D341Med (cell line): ENCODE measurements around the gene PLA2G2D.
A peak's percentile ranks its signal among the peaks of the same experiment; 100 is the strongest.

Experiments used
- DNase-seq: peaks from one replicate; pipeline ENCODE4 v3.0.0; 2012; ENCODE audit warnings: low spot score

PLA2G2D gene, protein sequence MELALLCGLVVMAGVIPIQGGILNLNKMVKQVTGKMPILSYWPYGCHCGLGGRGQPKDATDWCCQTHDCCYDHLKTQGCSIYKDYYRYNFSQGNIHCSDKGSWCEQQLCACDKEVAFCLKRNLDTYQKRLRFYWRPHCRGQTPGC

DNA sequence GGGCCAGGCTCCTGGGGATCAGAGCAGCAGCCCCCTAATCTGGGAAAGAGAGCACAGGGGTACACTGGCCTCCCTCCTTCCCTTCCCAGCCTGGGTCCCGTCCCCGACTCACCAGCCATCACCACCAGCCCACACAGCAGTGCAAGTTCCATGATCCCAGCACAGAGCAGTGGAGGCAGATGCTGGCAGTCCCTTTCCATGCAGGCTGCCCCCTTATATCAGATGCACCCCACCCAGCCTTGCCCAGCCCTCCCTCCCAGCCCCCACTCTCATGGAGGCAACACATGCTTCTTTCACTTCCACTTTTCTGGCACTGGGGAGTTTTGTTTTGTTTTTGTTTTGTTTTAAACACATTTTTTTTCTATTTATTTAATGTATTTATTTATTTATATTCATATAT is at the start of gene PLA2G2D:
Gene PLA2G2D (minus strand): TSS at position 190 of the 400 bp plus-strand sequence. CDS start 38 bp downstream, at position 152.
- no peak for DNase-seq

DNA sequence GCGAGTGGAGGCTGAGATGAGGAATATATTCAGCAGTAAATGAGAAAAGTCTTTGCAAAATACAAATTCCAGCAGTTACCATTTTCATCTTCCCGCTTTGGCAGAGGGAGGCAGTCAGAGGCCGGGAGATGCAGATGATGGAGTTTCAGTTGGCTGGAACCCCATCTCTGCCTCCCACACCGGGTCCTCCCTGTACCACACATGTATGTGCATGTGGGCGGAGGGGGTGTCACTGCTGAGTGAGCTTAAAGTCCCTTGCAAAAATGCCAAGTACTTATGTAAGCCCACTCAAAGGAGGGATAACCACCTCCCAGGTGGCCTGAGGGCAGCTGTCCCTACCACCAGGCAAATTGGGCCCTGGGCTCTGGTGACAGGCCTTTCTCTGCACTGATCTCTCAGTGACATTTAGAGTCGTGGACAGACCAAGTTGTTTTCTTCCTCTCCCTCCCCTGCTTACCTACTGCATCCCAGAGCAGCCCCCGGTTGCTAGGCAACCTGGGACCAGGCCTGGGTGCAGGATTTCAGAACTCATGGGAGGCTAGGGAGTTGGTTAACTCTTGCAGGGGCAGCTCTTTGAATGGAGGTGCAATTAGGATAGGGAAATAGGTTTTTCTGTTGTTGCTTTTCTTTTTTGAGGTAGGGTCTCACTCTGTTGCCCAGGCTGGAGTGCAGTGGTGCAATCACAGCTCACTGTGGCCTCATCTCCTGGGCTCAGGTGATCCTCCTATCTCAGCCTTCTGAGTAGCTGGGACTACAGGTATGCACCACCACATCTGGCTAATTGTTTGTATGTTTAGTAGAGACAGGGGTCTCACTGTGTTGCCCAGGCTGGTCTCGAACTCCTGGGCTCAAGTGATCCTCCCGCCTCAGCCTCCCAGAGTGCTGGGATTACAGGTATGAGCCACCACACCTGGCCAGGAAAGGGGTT is 49.5 kb upstream of the PLA2G2D start:
- DNase-seq, result no peak

DNA sequence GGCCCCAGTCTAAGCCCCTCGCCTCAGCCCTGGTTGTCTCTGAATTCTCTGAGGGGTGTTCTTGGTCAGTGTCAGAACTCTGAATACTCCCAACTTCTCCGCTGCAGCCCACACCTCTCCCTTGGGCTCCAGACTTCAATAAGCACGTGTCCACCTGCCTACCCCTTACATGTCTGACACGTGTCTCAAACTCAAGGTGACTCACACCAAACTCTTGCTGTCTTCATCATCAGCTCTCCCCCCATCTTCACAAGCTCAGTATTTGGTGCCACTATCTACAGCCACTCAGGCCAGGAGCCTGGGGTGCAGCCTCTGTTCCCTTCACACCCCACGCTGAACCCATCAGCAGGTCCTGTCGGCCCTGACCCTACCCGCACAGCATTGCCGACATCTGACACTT is 47.8 kb upstream of the PLA2G2D start:
- no peak for DNase-seq

DNA sequence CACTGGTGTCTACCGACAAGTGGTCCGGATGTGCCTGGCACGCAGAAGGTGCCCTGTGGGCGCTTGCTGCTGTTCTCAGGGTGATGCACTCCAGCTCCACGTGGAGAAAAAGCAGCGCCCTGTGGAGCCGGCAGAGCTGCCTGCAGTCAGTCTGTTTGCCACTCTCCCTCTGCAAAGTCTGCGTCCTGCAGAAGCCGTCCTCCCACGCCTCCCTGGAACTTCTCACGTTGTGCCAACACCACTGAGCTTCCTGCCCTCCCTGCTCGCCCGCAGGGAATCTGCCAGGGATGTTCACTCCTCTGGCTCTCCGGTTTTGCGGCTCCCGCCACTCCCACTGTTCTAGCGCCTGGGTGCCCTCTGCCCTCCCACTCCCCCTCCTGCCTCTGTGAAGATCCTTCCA is 46.7 kb upstream of the PLA2G2D start:
- DNase-seq, result no peak

DNA sequence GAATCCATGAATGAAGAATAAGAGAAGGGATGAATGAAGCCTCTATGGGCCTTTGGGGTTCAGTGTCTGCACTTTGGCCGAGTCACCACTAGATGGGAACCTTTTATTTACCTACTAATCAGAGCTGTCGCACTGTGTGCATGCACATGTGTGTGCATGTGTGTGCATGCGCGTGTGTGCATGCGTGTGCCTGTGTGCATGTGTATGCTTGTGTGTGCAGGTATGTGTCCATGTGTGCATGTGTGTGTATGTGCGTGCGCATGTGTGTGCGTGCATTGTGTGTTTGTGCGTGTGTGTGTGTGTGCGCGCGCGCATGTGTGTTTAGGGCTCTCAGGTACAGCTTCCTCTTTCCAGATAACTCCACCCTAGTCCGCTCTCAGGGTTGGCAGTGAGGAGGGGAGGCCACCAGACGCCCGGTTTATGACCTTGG is 46.2 kb upstream of the PLA2G2D start:
- no peak for DNase-seq

DNA sequence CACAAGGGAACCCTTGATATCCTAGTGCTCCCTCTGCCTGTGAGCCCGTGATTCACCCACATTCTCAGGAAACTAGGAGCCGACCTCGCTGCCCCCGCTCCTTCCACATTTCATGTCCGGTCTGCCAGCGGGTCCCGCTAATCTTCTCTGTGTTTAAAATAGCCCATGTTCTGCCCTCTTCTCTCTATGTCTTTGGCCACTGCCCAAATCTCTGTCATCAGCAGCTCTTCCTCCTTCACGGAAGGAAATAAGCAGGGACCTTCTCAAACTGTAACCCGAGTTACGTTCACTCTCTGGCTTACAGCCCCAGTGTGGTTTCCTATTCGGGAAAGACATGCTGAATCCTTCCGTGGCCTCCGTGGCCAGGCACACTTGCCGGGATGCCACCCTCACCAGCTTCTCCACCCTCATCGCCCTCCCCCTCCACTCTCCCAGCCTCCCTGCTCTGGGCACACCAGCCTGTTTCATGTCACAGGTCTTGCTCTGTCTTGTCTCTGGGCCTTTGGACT is 45.4 kb upstream of the PLA2G2D start:
- no peak for DNase-seq

DNA sequence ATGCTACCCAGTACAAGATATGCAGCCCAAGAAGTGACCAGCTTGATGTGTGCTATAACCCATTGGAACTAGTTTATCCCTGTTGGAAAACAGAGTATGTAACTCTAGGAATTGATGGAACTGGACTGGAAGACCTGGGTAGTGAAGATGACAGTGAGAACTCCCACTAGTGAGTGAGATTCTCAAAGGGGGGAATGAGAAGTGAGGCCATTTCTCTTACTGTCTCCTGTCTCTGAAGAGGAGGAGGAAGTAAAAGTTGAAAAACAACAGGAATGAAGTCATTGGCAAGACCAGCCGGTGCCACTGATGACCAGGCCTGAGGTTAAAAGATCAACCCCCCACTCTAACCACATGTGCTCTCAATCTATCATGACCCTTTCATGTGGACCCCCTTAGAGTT is 40.7 kb upstream of the PLA2G2D start:
- no peak for DNase-seq

DNA sequence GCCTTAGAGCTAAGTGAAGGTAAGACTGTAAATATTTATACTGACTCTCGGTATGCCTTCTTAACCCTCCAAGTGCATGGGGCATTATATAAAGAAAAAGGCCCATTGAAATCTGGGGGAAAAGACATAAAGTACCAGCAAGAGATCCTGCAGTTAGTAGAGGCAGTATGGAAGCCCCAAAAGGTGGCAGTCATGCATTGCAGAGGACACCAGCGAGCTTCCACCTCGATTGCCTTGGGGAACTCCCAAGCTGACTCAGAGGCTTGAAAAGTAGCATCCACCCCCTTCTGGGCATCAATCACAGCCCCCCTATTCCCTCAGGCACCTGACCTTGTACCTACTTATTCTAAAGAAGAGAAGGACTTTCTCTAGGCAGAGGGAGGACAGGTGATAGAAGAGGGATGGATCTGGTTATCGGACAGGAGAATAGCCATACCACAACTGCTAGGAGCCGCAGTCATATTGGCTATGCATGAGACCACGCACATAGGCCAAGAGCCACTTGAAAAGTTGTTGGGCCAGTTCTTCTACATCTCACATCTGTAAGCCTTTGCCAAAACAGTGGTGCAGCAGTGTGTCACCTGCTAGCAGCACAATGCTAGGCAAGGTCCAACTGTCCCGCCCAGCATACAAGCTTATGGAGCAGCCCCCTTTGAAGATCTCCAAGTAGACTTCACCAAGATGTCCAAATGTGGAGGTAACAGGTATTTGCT is 39.2 kb upstream of the PLA2G2D start:
- no peak for DNase-seq

DNA sequence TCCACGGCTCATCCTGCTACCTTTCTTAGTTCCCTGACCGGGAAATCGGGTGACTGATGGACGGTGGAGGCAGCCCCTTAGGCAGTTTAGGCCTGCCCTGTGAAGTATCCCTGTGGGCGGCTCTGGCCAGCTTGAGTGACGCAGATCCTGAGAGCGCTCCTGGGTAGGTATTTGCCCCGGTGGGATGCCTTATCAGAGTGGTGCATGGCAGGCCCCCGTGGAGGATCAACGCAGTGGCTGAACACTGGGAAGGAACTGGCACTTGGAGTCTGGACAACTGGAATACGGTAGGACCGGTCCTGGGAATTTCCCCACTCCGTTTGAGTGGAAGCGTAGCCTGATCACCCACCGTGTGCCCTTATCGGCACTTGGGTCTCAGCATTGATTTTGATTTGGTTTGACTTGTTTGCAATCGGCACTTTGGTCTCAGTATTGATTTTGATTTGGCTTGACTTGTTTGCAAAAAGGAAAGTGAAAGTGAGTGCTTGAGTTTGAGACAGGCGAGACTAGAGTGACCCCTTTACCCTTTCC is 35.0 kb upstream of the PLA2G2D start:
- DNase-seq, result peak; percentile 1

DNA sequence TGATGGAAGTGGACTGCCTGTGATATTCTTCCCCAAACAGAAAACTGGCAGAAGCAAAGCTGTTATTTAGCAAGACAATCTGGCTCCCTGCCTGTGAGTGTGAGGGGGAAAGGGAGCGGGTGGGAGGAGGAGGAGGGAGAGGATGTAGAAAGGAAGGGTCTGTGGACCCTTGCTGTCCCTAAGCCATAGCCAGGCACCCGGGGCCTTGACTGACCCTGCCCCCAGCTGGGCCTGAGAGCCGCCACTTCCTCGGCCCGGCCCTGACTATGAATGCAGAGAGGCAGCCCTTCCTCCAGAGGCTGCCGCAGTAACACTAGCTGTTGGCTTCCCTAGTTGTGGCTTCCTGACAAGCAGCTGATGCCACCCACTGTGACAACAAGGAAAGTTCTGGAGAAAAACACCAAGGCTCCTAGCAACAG is 33.7 kb upstream of the PLA2G2D start:
- DNase-seq, result peak; percentile 15

DNA sequence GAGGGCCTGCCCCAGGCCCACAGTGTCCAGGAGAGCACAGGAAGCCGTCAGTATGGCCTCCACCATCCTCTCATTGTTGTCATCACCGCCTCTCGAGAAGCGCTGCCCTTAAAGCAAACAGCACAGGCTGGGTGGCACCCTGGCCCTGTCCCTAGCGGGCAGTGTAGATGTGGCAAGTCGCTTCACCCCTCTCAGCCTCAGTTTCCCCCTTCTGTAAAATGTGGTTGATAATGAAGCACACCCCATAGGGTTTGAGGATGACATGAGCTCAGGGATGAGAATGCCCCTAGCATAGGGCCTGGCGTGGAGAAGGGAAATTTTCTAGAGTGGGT is 33.2 kb upstream of the PLA2G2D start:
- no peak for DNase-seq

DNA sequence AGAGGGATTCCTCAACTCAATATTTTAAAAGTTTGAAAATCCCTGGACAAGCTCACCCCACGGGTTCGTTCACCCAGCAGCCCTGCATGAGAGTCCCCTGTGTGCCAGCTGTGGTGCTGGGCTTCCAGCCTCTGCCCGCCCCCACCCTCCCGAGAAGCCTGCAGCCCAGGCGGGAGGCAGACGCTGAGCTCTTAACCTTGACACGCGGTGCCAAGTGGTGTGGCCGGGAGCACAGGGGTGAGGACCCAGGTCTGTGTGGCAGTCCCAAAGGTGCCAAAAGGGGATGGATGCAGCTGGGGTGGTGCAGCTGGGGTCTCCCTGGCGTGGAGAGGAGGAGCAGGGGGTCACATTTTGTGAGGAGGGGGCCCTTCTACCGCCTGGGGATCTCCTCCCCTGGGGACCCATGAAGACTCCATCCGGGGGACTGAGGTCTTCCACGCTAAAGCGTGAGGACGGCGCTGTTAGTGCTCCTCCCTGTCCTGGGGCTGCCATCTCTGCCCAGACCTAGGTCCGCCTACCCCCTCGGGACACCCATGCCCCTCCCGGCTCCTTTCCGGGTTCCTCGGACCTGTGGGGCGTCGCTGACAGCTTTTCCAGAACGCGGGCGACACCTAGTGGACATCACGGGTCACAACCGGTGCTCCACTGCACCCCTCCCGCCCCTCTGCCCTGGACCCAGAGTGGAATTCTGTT is 32.7 kb upstream of the PLA2G2D start:
- peak; percentile 90 for DNase-seq

DNA sequence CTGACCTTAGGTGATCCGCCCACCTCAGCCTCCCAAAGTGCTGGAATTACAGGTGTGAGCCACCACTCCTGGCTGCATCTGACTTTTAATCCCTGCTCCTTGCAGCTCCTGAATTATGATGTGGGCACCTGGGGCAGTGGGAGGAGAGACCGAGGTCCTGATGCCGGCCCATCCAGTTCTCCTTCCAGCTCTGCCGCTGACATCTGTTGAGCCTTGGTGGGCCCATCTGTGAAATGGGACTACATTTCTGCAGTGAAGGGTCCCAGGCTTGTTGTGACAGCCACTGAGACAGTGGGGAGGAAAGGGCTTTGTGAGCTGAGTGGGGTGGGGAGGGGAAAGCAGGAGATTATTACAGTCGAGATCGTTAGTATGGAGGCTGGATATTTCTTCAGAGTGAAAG is 31.6 kb upstream of the PLA2G2D start:
- DNase-seq, result no peak

DNA sequence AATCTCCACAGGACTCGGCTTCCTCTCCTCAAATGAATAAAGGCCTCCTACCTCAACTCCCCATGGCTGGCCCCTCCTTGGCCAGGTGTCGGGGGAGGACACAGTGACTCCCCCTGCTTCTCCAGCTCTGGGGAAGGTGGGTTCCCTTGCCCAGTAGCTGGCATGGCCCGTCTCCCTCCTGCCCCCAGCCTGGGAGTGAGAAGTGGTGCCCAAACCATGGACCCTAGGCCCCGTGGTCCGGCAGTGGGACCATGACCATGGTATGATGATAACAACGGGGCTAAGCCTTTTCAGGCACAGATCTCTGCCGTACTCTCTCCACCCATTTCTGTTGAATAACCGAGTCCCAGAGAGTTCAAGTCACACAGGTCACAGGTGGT is 31.0 kb upstream of the PLA2G2D start:
- peak; percentile 11 for DNase-seq

DNA sequence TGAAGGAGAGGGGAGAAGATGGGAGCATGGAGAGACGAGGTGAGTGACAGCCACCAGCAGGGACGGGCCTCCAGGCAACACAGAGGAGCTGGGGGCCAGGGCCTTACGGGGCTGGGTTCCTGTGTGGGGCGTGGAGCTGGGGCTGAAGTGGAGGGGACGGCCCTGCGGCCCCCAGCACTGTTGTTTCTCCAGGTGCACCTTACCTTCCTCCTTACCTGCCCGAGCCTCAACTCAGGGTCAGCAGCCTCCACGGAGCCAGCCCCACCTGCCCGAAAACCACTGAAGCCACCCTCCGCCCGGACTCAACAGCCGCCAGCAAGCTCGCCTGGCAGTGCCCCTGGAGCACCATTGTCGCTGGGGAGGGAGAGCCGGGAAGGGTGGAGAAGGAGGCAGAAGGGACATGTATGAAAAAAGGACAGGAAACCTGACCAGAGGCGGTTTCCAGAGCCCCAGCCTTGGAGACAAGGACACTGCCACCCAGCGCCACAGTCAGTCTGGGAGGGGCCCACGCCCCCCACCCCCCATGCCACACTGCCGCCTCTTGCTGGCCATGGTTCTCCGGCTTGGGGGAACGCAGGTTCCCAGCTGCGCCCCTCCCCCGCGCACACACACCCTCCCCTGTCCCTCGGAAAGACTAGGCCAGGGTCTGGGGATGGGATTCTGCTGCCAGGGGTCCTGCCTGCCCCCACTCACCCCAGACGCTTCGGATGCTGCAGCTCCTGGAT is 30.4 kb upstream of the PLA2G2D start:
- peak; percentile 15 for DNase-seq

DNA sequence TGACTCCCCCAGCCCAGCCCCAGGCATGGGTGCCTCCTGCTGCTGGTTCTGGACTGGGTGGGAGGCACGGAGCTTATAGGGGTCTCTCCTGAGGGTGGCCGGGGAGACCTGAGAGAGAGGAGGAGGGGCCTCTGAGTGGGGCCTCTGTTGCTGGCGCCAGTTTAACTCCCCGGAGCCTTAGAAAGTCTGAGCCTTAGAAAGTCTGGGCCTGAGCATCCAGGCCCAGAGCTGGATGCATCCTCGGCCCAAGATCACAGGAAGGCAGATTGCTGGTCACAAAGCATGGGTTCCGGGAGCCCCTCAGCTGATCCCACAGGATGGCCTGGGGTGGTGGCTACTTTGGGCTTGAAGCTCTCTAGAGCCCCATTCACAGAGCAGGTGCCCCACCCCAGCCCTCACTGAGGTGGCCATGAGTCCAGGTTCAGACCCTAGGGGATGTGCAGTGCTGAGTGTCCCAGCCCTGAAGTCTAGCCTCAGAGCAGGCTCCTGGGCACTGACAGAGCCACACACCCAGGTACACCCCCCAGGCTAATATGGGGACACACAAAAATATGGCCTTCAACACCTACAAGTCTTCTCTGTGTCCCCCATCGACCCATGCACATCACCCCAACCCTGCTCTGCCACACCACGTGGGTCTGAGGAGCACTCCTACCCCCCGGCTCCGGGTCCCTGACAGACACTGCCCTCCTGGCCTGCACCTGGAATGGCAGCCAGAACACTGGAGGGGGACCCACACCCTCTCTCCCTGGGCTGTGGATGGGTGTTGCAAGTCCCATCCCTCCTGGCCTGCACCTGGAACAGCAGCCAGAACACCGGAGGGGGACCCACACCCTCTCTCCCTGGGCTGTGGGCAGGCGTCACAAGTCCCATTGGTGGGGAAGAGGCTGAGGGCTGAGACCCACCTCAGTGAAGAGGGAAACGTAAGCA is 29.5 kb upstream of the PLA2G2D start:
- peak; percentile 8 for DNase-seq

DNA sequence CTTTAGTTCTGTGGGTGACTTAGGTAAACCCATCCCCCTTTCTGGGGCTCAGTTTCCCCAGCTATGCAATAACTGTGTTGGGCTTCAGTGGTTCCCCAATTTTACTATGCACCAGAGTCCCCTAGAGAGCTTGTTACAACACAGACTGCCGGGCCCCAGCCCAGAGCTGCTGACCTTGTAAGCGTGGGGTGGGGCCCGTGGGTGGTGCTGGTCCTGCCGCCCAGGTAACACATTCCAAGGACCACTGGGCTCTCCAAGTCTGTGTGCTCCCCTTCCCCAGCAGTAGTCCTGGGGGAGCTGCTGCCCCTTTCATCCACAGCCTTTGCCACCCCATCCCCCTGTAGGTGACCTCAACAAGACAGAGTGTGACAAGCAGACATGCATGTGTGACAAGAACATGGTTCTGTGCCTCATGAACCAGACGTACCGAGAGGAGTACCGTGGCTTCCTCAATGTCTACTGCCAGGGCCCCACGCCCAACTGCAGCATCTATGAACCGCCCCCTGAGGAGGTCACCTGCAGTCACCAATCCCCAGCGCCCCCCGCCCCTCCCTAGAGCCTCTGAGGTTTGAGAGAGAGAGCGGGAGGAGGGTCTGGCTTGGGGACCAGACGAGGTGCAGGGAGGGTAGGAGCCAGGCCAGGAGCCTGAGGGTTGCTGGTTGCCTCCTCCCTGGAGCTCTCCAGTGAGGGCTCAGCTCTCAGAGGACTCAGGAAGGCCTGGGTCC is 28.7 kb upstream of the PLA2G2D start:
- peak; percentile 11 for DNase-seq

DNA sequence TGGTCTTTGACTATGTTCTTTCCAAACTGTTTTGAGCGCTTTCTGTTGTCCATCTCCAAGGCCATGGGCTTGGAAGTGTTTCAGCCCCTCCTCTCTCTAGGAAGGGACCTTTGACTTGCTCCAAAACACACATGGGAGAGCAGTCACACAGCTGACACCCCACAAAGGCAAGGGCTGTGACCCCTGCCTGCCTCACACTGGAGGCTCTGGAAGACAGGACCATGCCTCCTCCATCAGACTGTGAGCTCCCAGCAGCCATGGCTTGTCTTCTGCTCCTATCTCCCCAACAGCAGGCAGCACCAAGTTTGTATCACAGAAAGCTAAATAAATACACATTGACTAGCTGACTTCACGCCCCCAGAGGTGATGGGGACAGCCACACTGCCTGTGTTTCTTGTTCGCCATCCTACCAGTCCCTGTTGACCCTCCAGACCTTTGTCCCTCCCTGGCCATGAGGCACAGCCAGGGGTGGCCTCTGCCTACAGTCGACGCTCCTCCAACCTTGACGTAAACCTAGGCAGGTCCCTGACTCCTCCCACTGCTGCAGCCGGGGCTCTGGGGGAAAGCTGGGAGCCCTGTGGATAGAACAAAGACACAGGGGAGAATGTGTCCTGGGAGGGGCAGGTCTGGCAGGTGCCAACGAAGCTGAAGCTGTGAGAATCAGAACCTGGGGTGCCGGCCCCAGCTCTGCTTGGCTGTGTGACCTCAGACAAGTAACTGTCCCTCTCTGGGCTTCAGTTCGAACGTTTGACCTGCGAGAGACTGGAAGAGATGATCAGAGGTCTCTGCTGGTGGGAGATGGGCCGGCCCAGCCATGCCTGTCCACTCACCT is 24.6 kb upstream of the PLA2G2D start:
- DNase-seq, result peak; percentile 9

DNA sequence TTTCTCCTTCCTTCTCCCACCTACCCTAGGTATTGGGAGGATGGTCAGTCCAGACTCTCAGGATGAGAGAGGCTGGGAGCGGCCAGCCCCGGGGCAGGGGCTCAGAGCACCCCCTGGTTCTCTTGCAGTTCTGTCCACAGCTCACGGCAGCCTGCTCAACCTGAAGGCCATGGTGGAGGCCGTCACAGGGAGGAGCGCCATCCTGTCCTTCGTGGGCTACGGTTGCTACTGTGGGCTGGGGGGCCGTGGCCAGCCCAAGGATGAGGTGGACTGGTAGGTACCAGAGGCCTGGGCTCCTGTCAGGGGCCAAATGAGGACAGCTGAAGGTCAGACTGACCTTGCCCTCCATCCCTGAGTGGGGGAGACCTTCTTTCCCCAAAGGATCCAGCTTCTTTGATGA is 24.0 kb upstream of the PLA2G2D start:
- peak; percentile 8 for DNase-seq
